ENCODE results near the gene RAD9A. TPM values are rescaled to one million over a fixed set of nuclear protein-coding genes. Genes with fewer than 3 reads are reported as not detected.

The RAD9A gene
- polyA plus RNA-seq, 2 donors: 17.5 to 26.2 TPM

DNA sequence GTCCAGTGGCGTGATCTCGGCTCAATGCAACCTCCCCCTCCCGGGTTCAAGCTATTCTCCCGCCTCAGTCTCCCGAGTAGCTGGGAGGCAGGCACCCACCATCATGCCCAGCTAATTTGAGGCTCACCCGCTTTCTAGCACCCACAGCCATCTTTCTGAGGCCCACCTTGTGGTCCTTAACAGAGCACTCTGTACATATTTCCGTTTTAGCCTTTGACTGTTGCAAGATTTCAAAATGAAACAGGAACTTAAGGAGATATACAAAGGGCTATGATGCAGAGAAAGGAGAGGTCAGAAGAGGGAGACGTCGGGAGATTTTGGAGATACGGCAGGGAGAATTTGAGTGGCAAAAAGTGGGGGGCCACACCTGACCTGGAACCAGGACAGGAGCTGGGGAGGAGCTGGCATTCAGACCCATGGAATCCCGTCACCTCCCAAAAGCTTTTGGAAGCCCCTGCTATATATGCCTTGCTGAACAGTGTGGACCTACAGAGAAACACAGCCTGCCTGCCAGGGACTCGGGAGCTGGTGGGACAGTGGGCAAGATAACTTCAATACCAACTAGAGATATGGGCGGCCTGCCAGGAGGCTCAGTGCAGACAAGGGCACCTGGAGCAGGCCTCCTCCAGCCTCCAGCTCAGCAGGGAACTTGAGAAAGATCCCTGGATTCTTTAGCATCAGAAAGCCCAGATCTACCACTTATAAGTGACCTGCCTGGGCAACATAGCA is 10.4 kb upstream of the RAD9A start:
- Histone ChIP-seq H3K36me3 (ENCODE audit: control insufficient read depth in 2 of 2, insufficient read depth in 2 of 2, low read length in 1 of 2) (no peaks in the 10 kb centered on the region), H3K9me3 (ENCODE audit: control insufficient read depth in 2 of 2, insufficient read depth in 1 of 2, low read depth in 1 of 2, low read length in 1 of 2) (no peaks in the 10 kb centered on the region), H3K4me3 (ENCODE audit: low read depth in 1 of 2, low read length in 2 of 2) (no peak overlapping the region), H3K27ac (ENCODE audit: low read depth in 2 of 2, low read length in 1 of 2) (peak overlapping the region in 1 of 2 donors; percentile 39), H3K4me1 (ENCODE audit: control insufficient read depth in 2 of 2, insufficient read depth in 2 of 2, low read length in 1 of 2) (peaks cover 2 to 13% of the 10 kb centered on the region in 2 donors), H3K27me3 (ENCODE audit: control insufficient read depth in 1 of 2, insufficient read depth in 2 of 2, low read length in 2 of 2) (no peaks in the 10 kb centered on the region)
- WGBS, 2 donors: 77 to 81% methylated on average over 13 of the region's 13 CpGs

DNA sequence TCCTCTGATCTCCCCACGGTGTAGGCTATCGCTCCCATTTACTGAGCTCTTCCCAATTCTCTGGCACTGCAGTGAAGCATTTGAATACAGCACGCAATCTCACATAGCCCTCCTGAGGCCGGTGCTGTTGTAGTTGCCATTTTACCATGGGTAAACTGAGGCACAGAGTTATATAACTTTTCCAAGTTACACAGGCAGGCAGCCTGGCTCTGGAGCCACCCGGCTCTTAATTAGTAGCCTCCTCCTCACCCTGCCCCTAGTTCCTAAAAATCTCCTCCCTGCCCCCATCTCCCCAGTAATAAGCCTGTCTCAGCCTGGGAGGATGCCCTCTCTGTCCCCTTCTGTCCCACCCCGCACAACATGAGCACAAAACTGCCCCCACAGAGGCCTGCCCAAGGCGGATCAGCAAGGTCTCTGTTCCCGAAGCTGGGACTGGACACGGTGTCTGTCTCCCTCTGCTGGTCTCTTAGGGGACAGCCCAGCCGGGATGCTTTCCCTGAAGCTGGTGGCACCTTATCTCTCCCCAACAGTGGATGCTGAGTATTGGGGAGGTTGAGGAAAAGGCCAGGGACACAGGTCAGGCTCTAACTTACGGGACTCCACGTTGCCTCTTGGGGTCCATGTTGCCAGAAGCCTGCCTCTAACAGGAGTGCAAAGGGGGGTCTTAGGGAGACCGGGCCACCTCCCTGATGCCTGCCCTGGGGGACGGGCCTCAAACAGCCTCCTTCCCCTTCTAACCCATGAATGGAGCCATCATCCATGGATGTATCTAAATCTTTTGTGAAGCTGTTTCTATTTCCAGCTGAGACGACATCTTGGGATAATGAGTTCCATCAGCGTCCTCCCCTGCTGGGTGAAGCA is 9.3 kb upstream of the RAD9A start:
- no peak overlapping the region for H3K4me3 ChIP-seq (ENCODE audit: low read depth in 1 of 2, low read length in 2 of 2)
- H3K9me3 ChIP-seq (ENCODE audit: control insufficient read depth in 2 of 2, insufficient read depth in 1 of 2, low read depth in 1 of 2, low read length in 1 of 2): no peaks in the 10 kb centered on the region
- H3K27ac ChIP-seq (ENCODE audit: low read depth in 2 of 2, low read length in 1 of 2): no peak overlapping the region
- WGBS, 2 donors: 38 to 39% methylated on average over 16 of the region's 16 CpGs
- H3K4me1 ChIP-seq (ENCODE audit: control insufficient read depth in 2 of 2, insufficient read depth in 2 of 2, low read length in 1 of 2): peaks cover 2 to 13% of the 10 kb centered on the region in 2 donors
- no peaks in the 10 kb centered on the region for H3K27me3 ChIP-seq (ENCODE audit: control insufficient read depth in 1 of 2, insufficient read depth in 2 of 2, low read length in 2 of 2)
- H3K36me3 ChIP-seq (ENCODE audit: control insufficient read depth in 2 of 2, insufficient read depth in 2 of 2, low read length in 1 of 2): no peaks in the 10 kb centered on the region

DNA sequence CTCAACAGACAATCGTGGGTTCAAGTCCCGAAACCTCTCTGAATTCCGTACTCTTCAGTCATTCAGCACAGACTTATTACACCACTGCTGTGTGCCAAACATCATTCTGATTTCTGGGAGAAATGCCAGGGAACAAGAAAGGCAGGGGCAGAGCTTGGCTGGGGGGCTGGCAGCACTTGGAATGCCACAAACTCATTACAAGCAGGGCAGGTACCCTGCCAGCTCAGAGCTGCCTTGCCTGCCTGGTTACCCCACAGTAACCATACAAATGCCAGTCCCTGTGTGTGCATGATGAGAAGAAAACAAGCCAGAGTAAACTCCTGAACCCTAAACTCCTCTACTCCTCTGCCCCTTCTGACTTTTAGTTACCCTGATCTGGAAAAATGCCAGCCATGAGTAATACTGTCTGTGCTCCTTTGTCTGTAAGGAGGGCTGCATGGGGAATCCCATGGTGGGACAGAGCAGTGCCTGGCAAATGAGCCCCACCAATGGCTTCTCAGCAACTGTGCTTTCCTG is 6.9 kb upstream of the RAD9A start:
- 41 to 46% methylated on average over 3 of the region's 3 CpGs for WGBS, 2 donors
- H3K4me1 ChIP-seq (ENCODE audit: control insufficient read depth in 2 of 2, insufficient read depth in 2 of 2, low read length in 1 of 2): peaks cover 2 to 7% of the 10 kb centered on the region in 2 donors
- no peak overlapping the region for H3K27ac ChIP-seq (ENCODE audit: low read depth in 2 of 2, low read length in 1 of 2)
- H3K36me3 ChIP-seq (ENCODE audit: control insufficient read depth in 2 of 2, insufficient read depth in 2 of 2, low read length in 1 of 2): no peaks in the 10 kb centered on the region
- H3K27me3 ChIP-seq (ENCODE audit: control insufficient read depth in 1 of 2, insufficient read depth in 2 of 2, low read length in 2 of 2): no peaks in the 10 kb centered on the region
- no peaks in the 10 kb centered on the region for H3K9me3 ChIP-seq (ENCODE audit: control insufficient read depth in 2 of 2, insufficient read depth in 1 of 2, low read depth in 1 of 2, low read length in 1 of 2)
- no peak overlapping the region for H3K4me3 ChIP-seq (ENCODE audit: low read depth in 1 of 2, low read length in 2 of 2)

DNA sequence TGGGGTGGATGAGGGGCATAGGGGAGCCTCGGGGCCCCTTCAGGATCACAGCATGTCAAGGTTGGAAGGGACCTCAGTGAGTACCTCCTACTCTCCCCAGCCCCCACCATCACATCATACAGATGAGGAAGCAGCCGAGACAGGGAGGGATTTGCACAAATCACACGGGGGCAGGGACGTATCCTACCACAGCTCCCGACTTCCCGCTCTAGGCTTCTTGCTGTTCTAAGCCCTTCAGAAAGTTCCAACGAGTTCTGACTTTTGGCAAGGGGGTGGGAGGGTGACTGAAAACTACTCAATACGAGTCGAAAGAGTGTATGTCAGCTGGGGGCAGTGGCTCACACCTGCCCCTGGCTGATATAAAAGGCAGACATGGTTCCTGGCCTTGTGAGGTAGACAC is 4.7 kb upstream of the RAD9A start:
- Histone ChIP-seq H3K27ac (ENCODE audit: low read depth in 2 of 2, low read length in 1 of 2) (no peak overlapping the region), H3K4me3 (ENCODE audit: low read depth in 1 of 2, low read length in 2 of 2) (no peak overlapping the region), H3K4me1 (ENCODE audit: control insufficient read depth in 2 of 2, insufficient read depth in 2 of 2, low read length in 1 of 2) (peaks cover 2 to 4% of the 10 kb centered on the region in 2 donors), H3K36me3 (ENCODE audit: control insufficient read depth in 2 of 2, insufficient read depth in 2 of 2, low read length in 1 of 2) (no peaks in the 10 kb centered on the region), H3K9me3 (ENCODE audit: control insufficient read depth in 2 of 2, insufficient read depth in 1 of 2, low read depth in 1 of 2, low read length in 1 of 2) (no peaks in the 10 kb centered on the region), H3K27me3 (ENCODE audit: control insufficient read depth in 1 of 2, insufficient read depth in 2 of 2, low read length in 2 of 2) (no peaks in the 10 kb centered on the region)
- 48 to 51% methylated on average over 9 of the region's 9 CpGs for WGBS, 2 donors

DNA sequence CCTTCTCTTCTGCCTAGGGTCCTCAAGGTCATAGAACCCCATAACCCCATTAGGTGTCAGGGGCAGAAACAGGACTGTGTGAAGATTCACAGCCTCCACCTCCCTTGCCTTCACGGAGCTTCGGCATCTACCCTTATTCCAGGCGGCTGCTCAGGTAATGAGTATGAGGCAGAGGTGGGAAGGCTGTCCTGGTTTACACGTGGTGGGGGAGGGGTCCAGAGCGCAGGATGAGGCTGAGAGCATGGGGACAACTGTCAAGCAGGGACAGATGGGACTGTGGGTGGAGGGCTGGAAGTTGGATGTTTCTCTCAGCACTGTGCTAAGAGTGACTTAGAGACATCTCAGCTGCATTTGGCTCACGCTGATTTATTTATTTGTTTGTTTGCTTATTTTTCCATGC is 4.3 kb upstream of the RAD9A start:
- Histone ChIP-seq H3K27ac (ENCODE audit: low read depth in 2 of 2, low read length in 1 of 2) (no peak overlapping the region), H3K9me3 (ENCODE audit: control insufficient read depth in 2 of 2, insufficient read depth in 1 of 2, low read depth in 1 of 2, low read length in 1 of 2) (no peaks in the 10 kb centered on the region), H3K4me1 (ENCODE audit: control insufficient read depth in 2 of 2, insufficient read depth in 2 of 2, low read length in 1 of 2) (peaks cover 2 to 7% of the 10 kb centered on the region in 2 donors), H3K36me3 (ENCODE audit: control insufficient read depth in 2 of 2, insufficient read depth in 2 of 2, low read length in 1 of 2) (no peaks in the 10 kb centered on the region), H3K4me3 (ENCODE audit: low read depth in 1 of 2, low read length in 2 of 2) (no peak overlapping the region), H3K27me3 (ENCODE audit: control insufficient read depth in 1 of 2, insufficient read depth in 2 of 2, low read length in 2 of 2) (no peaks in the 10 kb centered on the region)
- 64 to 71% methylated on average over 6 of the region's 6 CpGs for WGBS, 2 donors

DNA sequence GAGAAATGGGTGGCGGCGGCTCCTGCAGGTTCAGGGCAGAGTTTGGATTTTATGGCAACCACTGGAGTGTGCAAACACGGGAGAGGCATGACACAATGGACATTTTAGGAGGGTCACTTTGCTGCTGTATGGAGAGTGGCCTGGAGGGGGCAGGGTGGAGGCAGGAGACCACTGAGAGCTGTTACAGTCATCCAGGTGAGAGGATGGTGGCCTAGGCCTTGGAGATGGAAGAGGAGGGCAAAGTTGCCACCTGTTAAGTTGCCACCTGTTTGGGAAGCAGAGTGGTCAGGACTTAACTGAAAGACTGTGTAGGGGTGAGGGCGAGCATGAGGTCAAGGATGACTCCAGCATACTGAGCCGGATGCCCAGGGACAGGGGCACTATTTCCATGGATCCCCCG is 2.3 kb upstream of the RAD9A start:
- Histone ChIP-seq H3K36me3 (ENCODE audit: control insufficient read depth in 2 of 2, insufficient read depth in 2 of 2, low read length in 1 of 2) (peaks cover 0 to 8% of the 10 kb centered on the region in 2 donors), H3K27me3 (ENCODE audit: control insufficient read depth in 1 of 2, insufficient read depth in 2 of 2, low read length in 2 of 2) (no peaks in the 10 kb centered on the region), H3K9me3 (ENCODE audit: control insufficient read depth in 2 of 2, insufficient read depth in 1 of 2, low read depth in 1 of 2, low read length in 1 of 2) (no peaks in the 10 kb centered on the region), H3K4me1 (ENCODE audit: control insufficient read depth in 2 of 2, insufficient read depth in 2 of 2, low read length in 1 of 2) (peaks cover 2 to 12% of the 10 kb centered on the region in 2 donors), H3K4me3 (ENCODE audit: low read depth in 1 of 2, low read length in 2 of 2) (no peak overlapping the region), H3K27ac (ENCODE audit: low read depth in 2 of 2, low read length in 1 of 2) (no peak overlapping the region)
- 65 to 74% methylated on average over 6 of the region's 6 CpGs for WGBS, 2 donors

DNA sequence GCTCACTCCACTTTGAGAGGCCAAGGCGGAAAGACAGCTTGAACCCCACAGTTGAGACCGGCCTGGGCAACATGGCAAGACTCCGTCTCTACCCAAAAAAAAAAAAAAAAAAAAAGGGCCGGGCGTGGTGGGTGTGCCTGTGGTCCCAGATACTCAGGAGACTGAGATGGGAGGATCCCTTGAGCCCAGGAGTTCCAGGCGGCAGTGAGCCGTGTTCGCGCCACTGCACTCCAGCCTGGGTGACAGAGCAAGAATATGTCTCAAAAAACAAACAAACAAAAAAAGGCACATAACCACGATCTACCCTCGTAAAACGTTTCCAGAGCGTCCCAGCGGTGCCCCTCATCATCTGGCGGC is 861 bp upstream of the RAD9A start:
- Histone ChIP-seq H3K9me3 (ENCODE audit: control insufficient read depth in 2 of 2, insufficient read depth in 1 of 2, low read depth in 1 of 2, low read length in 1 of 2) (no peaks in the 10 kb centered on the region), H3K4me1 (ENCODE audit: control insufficient read depth in 2 of 2, insufficient read depth in 2 of 2, low read length in 1 of 2) (peaks cover 0 to 12% of the 10 kb centered on the region in 2 donors), H3K36me3 (ENCODE audit: control insufficient read depth in 2 of 2, insufficient read depth in 2 of 2, low read length in 1 of 2) (peaks cover 0 to 15% of the 10 kb centered on the region in 2 donors), H3K4me3 (ENCODE audit: low read depth in 1 of 2, low read length in 2 of 2) (peak overlapping the region; percentile 66 to 78), H3K27ac (ENCODE audit: low read depth in 2 of 2, low read length in 1 of 2) (peak overlapping the region; percentile 83 to 86), H3K27me3 (ENCODE audit: control insufficient read depth in 1 of 2, insufficient read depth in 2 of 2, low read length in 2 of 2) (no peaks in the 10 kb centered on the region)
- WGBS, 2 donors: 10% methylated on average over 15 of the region's 15 CpGs

DNA sequence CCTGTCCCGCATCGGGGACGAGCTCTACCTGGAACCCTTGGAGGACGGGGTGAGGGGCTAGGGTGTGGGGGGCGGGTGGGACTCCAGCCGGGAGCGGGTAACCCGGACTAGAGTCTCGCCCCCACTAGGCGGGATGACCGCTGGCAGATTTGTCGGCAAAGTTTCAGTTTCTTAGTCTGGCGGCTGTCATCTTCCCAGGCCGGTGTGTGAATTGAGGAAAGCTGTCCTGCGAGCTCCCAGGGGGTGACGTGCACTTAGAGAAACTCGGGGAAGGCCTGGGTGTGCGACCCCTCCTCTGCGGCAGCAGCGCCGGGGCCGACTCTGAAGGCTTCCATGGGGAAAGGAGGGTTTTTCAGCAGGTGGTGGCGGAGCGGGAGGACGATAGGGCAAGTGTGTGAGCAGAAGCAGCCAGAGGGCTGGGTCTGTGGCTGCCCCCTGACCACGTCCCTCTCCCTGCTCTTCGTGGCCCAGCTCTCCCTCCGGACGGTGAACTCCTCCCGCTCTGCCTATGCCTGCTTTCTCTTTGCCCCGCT is 463 bp downstream of the RAD9A start:
- Histone ChIP-seq H3K9me3 (ENCODE audit: control insufficient read depth in 2 of 2, insufficient read depth in 1 of 2, low read depth in 1 of 2, low read length in 1 of 2) (no peaks in the 10 kb centered on the region), H3K4me1 (ENCODE audit: control insufficient read depth in 2 of 2, insufficient read depth in 2 of 2, low read length in 1 of 2) (peaks cover 0 to 12% of the 10 kb centered on the region in 2 donors), H3K4me3 (ENCODE audit: low read depth in 1 of 2, low read length in 2 of 2) (peak overlapping the region; percentile 66 to 78), H3K36me3 (ENCODE audit: control insufficient read depth in 2 of 2, insufficient read depth in 2 of 2, low read length in 1 of 2) (peaks cover 2 to 18% of the 10 kb centered on the region in 2 donors), H3K27ac (ENCODE audit: low read depth in 2 of 2, low read length in 1 of 2) (peak overlapping the region; percentile 62 to 81), H3K27me3 (ENCODE audit: control insufficient read depth in 1 of 2, insufficient read depth in 2 of 2, low read length in 2 of 2) (no peaks in the 10 kb centered on the region)
- 7% methylated on average over 31 of the region's 31 CpGs for WGBS, 2 donors

DNA sequence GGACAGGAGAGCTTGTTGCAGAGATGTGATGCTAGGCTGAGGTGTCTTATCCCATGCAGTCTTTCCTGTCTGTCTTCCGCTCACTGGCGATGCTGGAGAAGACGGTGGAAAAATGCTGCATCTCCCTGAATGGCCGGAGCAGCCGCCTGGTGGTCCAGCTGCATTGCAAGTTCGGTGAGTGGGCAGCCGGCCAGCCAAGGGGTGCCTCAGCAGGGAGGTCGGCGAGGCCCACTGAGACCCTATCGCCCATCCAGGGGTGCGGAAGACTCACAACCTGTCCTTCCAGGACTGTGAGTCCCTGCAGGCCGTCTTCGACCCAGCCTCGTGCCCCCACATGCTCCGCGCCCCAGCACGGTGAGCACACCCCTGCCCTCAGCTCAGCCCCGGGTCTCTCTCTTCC is 1.7 kb downstream of the RAD9A start:
- Histone ChIP-seq H3K36me3 (ENCODE audit: control insufficient read depth in 2 of 2, insufficient read depth in 2 of 2, low read length in 1 of 2) (peaks cover 12 to 30% of the 10 kb centered on the region in 2 donors), H3K27me3 (ENCODE audit: control insufficient read depth in 1 of 2, insufficient read depth in 2 of 2, low read length in 2 of 2) (no peaks in the 10 kb centered on the region), H3K4me3 (ENCODE audit: low read depth in 1 of 2, low read length in 2 of 2) (no peak overlapping the region), H3K27ac (ENCODE audit: low read depth in 2 of 2, low read length in 1 of 2) (no peak overlapping the region), H3K9me3 (ENCODE audit: control insufficient read depth in 2 of 2, insufficient read depth in 1 of 2, low read depth in 1 of 2, low read length in 1 of 2) (no peaks in the 10 kb centered on the region), H3K4me1 (ENCODE audit: control insufficient read depth in 2 of 2, insufficient read depth in 2 of 2, low read length in 1 of 2) (peaks cover 0 to 12% of the 10 kb centered on the region in 2 donors)
- WGBS, 2 donors: 90 to 93% methylated on average over 17 to 18 of the region's 18 CpGs

All from esophagus (tissue), 2 donors.